Calu3 (cell line): Measurements from ENCODE around the gene KRT85. TPM values are rescaled to one million over a fixed set of nuclear protein-coding genes. Genes with fewer than 3 reads are reported as not detected.

ENCODE experiments used
- BruUV-seq: library from RNA; stranded (reverse); fragments of 400-500 nt; replicated peaks from 2 replicates; lab custom pipeline; 2021; lab: Mats Ljungman, UMichigan
- CTCF ChIA-PET: fragments of 300-600 bp; sonication (Branson Sonifier 250); formaldehyde crosslinking; loops from one replicate; lab custom pipeline; 2022; ENCODE audit warnings: antibody characterized with exemption; lab: Charles Lee
- DNase-seq: peaks from one replicate; pipeline ENCODE4 v3.0.0; 2022
- H3K27ac Mint-ChIP-seq: one replicate; pipeline ENCODE4 v1.8.0; 2022; ENCODE audit warnings: mixed read lengths; ENCODE audit not compliant: unreplicated experiment
- H3K27me3 Mint-ChIP-seq: one replicate; pipeline ENCODE4 v1.8.0; 2022; ENCODE audit warnings: mixed read lengths; ENCODE audit not compliant: unreplicated experiment
- H3K36me3 Mint-ChIP-seq: one replicate; pipeline ENCODE4 v1.8.0; 2022; ENCODE audit warnings: mild to moderate bottlenecking, moderate library complexity, mixed read lengths; ENCODE audit not compliant: insufficient read depth, unreplicated experiment
- H3K4me1 Mint-ChIP-seq: one replicate; pipeline ENCODE4 v1.8.0; 2022; ENCODE audit warnings: mild to moderate bottlenecking, low read depth, mixed read lengths; ENCODE audit not compliant: unreplicated experiment
- H3K4me3 Mint-ChIP-seq: one replicate; pipeline ENCODE4 v1.8.0; 2022; ENCODE audit warnings: mild to moderate bottlenecking, low read depth, moderate library complexity, mixed read lengths; ENCODE audit not compliant: unreplicated experiment
- H3K9me3 Mint-ChIP-seq: one replicate; pipeline ENCODE4 v1.8.0; 2022; ENCODE audit warnings: low read depth, mixed read lengths; ENCODE audit not compliant: unreplicated experiment
- intact Hi-C: fragments of 100-400 bp; cut with micrococcal nuclease; formaldehyde crosslinking; loops from one replicate; pipeline ENCODE4 v1.10.0; 2022; ENCODE audit not compliant: unreplicated experiment
- total RNA-seq: library from RNA; stranded (reverse); gene quantifications from 2 replicates; pipeline ENCODE4 v1.2.3, GENCODE V29; 2022
- TF ChIP-seq, protein P1 (sequence below): fragments of 200-600 bp; IDR thresholded peaks from one replicate; pipeline ENCODE4 v1.8.0; 2022; ENCODE audit warnings: antibody characterized with exemption; ENCODE audit not compliant: unreplicated experiment

KRT85 gene
- total RNA-seq, 1 experiment from 2014 or later: not detected

GRCh38 chr12:52355176-52355575, 12.1 kb downstream of the KRT85 start:
- H3K4me3 Mint-ChIP-seq: no peak overlapping the region
- TF ChIP-seq, protein P1, sequence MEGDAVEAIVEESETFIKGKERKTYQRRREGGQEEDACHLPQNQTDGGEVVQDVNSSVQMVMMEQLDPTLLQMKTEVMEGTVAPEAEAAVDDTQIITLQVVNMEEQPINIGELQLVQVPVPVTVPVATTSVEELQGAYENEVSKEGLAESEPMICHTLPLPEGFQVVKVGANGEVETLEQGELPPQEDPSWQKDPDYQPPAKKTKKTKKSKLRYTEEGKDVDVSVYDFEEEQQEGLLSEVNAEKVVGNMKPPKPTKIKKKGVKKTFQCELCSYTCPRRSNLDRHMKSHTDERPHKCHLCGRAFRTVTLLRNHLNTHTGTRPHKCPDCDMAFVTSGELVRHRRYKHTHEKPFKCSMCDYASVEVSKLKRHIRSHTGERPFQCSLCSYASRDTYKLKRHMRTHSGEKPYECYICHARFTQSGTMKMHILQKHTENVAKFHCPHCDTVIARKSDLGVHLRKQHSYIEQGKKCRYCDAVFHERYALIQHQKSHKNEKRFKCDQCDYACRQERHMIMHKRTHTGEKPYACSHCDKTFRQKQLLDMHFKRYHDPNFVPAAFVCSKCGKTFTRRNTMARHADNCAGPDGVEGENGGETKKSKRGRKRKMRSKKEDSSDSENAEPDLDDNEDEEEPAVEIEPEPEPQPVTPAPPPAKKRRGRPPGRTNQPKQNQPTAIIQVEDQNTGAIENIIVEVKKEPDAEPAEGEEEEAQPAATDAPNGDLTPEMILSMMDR: no peak
- CTCF ChIA-PET: no interaction called here
- intact Hi-C loops: no loop called here
- no TSS peak for BruUV-seq
- H3K4me1 Mint-ChIP-seq: no peaks in the 10 kb centered on the region
- H3K27ac Mint-ChIP-seq: no peak overlapping the region
- no peaks in the 10 kb centered on the region for H3K36me3 Mint-ChIP-seq
- no peaks in the 10 kb centered on the region for H3K9me3 Mint-ChIP-seq
- no peaks in the 10 kb centered on the region for H3K27me3 Mint-ChIP-seq
- no peak for DNase-seq

DNA sequence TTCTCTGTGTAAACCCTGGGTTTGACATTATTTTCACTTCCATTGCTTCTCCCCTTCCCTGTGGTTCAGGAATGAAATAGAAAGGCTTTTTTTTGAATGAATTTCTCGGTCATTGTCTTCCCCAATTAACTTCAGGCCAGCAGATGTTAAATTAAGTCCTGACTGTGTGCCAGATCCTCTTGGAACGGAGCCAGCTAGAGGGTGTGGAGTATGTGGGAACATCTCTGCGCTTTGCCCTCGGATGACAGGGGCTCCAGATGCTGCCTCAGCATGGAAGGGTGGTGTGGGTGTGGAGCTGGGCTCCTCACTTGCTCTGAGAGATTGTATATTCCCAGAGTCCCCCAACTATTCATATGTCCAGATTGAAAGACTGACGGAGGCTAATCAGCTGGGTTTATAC, 13.1 kb downstream of the KRT85 start:
- Mint-ChIP-seq H3K4me3 (no peak overlapping the region), H3K36me3 (no peaks in the 10 kb centered on the region), H3K27me3 (no peaks in the 10 kb centered on the region), H3K9me3 (no peaks in the 10 kb centered on the region), H3K4me1 (no peaks in the 10 kb centered on the region), H3K27ac (no peak overlapping the region)
- CTCF ChIA-PET: interaction anchor here (0.5 kb wide), 1 partner anchor 364 kb away, joined by 3 read pairs; no protein-coding TSS in a partner anchor
- intact Hi-C loops: no loop called here
- no TSS peak for BruUV-seq
- TF ChIP-seq, protein P1: no peak
- DNase-seq: no peak

- DNase-seq: no peak
- BruUV-seq: no TSS peak
- intact Hi-C loops: no loop called here
- Mint-ChIP-seq H3K9me3 (no peaks in the 10 kb centered on the region), H3K36me3 (no peaks in the 10 kb centered on the region), H3K27me3 (no peaks in the 10 kb centered on the region), H3K4me1 (no peaks in the 10 kb centered on the region), H3K4me3 (no peak overlapping the region), H3K27ac (no peak overlapping the region)
- TF ChIP-seq, protein P1: no peak
- CTCF ChIA-PET: no interaction called here
Observed at GRCh38 chr12:52353766-52354165, 13.5 kb downstream of the KRT85 start.

- Mint-ChIP-seq H3K36me3 (no peaks in the 10 kb centered on the region), H3K4me1 (no peaks in the 10 kb centered on the region), H3K4me3 (no peak overlapping the region), H3K27ac (no peak overlapping the region), H3K9me3 (no peaks in the 10 kb centered on the region), H3K27me3 (no peaks in the 10 kb centered on the region)
- CTCF ChIA-PET: no interaction called here
- TF ChIP-seq, protein P1: no peak
- no peak for DNase-seq
- no TSS peak for BruUV-seq
- intact Hi-C loops: no loop called here
Observed at GRCh38 chr12:52352951-52353350, 14.3 kb downstream of the KRT85 start.
